Parathyroid adenoma (tissue), 2 donors: Measurements from ENCODE around the gene VPS13D.
A peak's percentile ranks its signal among the peaks of the same experiment; 100 is the strongest.

ENCODE experiments used
- H2AFZ ChIP-seq: fragments of 300-600 bp; sonication (generic); one replicate; pipeline ENCODE4 v1.7.0; 2017; ENCODE audit warnings: antibody characterized with exemption, mild to moderate bottlenecking
- H3K27ac ChIP-seq: fragments of 300-600 bp; sonication (generic); one replicate; pipeline ENCODE4 v1.7.0; 2017
- H3K27me3 ChIP-seq: fragments of 300-600 bp; sonication (generic); one replicate; pipeline ENCODE4 v1.7.0; 2017; ENCODE audit warnings: low read length; ENCODE audit not compliant: control insufficient read depth, insufficient read depth
- H3K36me3 ChIP-seq: fragments of 300-600 bp; sonication (generic); one replicate; pipeline ENCODE4 v1.7.0; 2017; ENCODE audit warnings: low read length; ENCODE audit not compliant: control insufficient read depth, insufficient read depth
- H3K4me1 ChIP-seq: fragments of 300-600 bp; sonication (generic); one replicate; pipeline ENCODE4 v1.7.0; 2017; ENCODE audit warnings: control low read depth
- H3K4me2 ChIP-seq: fragments of 300-600 bp; sonication (generic); one replicate; pipeline ENCODE4 v1.7.0; 2017; ENCODE audit warnings: low read length
- H3K4me3 ChIP-seq: fragments of 300-600 bp; sonication (generic); one replicate; pipeline ENCODE4 v1.7.0; 2017; ENCODE audit warnings: low read depth, low read length
- H3K79me2 ChIP-seq: fragments of 300-600 bp; sonication (generic); one replicate; pipeline ENCODE4 v1.7.0; 2017; ENCODE audit warnings: control low read depth
- H3K9ac ChIP-seq: fragments of 300-600 bp; sonication (generic); one replicate; pipeline ENCODE4 v1.7.0; 2017; ENCODE audit warnings: mild to moderate bottlenecking
- H3K9me3 ChIP-seq: fragments of 300-600 bp; sonication (generic); one replicate; pipeline ENCODE4 v1.7.0; 2017; ENCODE audit warnings: low read length; ENCODE audit not compliant: control insufficient read depth
- TF ChIP-seq, protein P1 (sequence below): fragments of 300-600 bp; sonication (generic); IDR thresholded peaks from one replicate; pipeline ENCODE4 v1.7.0; 2017; ENCODE audit warnings: antibody characterized with exemption, mild to moderate bottlenecking
- donor health status: primary hyperparathyroidism.

The VPS13D gene, protein sequence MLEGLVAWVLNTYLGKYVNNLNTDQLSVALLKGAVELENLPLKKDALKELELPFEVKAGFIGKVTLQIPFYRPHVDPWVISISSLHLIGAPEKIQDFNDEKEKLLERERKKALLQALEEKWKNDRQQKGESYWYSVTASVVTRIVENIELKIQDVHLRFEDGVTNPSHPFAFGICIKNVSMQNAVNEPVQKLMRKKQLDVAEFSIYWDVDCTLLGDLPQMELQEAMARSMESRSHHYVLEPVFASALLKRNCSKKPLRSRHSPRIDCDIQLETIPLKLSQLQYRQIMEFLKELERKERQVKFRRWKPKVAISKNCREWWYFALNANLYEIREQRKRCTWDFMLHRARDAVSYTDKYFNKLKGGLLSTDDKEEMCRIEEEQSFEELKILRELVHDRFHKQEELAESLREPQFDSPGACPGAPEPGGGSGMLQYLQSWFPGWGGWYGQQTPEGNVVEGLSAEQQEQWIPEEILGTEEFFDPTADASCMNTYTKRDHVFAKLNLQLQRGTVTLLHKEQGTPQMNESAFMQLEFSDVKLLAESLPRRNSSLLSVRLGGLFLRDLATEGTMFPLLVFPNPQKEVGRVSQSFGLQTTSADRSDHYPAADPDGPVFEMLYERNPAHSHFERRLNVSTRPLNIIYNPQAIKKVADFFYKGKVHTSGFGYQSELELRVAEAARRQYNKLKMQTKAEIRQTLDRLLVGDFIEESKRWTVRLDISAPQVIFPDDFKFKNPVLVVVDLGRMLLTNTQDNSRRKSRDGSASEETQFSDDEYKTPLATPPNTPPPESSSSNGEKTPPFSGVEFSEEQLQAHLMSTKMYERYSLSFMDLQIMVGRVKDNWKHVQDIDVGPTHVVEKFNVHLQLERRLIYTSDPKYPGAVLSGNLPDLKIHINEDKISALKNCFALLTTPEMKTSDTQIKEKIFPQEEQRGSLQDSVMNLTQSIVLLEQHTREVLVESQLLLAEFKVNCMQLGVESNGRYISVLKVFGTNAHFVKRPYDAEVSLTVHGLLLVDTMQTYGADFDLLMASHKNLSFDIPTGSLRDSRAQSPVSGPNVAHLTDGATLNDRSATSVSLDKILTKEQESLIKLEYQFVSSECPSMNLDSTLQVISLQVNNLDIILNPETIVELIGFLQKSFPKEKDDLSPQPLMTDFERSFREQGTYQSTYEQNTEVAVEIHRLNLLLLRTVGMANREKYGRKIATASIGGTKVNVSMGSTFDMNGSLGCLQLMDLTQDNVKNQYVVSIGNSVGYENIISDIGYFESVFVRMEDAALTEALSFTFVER (N-terminal part only)

DNA sequence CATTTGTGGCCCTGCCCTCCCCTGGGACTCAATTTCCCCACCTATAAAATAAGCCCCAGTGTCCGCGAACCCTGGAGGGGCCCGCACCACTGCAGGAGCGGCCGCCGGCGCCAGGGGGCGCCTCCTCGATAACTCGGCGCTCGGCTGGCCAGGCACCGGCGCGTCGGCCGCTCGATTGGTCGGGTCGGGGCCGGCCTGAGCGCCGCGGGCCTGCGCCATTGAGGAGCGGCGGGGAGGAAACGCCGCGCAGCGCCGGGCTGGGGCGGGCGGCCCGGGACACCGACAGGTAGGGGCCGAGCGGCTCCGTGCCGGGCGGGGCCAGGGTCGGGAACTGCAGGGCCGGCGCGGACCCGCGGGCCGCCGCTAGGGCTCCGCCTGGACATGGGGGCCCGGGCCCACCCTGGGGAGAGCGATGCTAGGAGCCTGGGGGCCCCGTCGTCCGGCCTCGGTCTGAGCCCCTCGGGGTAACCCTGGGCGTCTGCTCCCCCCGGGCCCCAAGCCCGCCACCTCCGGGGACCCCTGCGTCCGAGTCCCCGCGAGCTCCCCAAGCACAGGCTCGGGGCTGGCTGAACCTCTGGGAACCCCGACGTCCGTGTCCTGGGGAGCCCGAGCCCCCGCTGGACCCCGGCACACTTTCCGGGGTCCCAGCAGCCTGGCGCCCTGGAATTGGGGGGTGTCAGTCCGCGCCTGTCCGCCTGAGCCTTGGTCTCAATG is at the start of gene VPS13D:
VPS13D (plus strand) TSS at position 196 of the 714 bp plus-strand sequence. CDS start 4,237 bp downstream, outside the sequence.
- H3K27me3 ChIP-seq: no peaks in the 10 kb centered on the region
- peak within 1 kb of the TSS; percentile 85 for H3K4me3 ChIP-seq
- peak within 1 kb of the TSS; percentile 69 for H2AFZ ChIP-seq
- H3K27ac ChIP-seq: peak within 1 kb of the TSS; percentile 81
- peak within 1 kb of the TSS; percentile 84 for H3K9ac ChIP-seq
- H3K9me3 ChIP-seq: no peaks in the 10 kb centered on the region
- H3K4me1 ChIP-seq: peaks cover 3% of the 10 kb centered on the region
- H3K36me3 ChIP-seq: no peaks in the 10 kb centered on the region
- TF ChIP-seq, protein P1, sequence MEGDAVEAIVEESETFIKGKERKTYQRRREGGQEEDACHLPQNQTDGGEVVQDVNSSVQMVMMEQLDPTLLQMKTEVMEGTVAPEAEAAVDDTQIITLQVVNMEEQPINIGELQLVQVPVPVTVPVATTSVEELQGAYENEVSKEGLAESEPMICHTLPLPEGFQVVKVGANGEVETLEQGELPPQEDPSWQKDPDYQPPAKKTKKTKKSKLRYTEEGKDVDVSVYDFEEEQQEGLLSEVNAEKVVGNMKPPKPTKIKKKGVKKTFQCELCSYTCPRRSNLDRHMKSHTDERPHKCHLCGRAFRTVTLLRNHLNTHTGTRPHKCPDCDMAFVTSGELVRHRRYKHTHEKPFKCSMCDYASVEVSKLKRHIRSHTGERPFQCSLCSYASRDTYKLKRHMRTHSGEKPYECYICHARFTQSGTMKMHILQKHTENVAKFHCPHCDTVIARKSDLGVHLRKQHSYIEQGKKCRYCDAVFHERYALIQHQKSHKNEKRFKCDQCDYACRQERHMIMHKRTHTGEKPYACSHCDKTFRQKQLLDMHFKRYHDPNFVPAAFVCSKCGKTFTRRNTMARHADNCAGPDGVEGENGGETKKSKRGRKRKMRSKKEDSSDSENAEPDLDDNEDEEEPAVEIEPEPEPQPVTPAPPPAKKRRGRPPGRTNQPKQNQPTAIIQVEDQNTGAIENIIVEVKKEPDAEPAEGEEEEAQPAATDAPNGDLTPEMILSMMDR: peak; percentile 86
- H3K4me2 ChIP-seq: peak within 1 kb of the TSS; percentile 78
- H3K79me2 ChIP-seq: peaks cover 13% of the 10 kb centered on the region

DNA sequence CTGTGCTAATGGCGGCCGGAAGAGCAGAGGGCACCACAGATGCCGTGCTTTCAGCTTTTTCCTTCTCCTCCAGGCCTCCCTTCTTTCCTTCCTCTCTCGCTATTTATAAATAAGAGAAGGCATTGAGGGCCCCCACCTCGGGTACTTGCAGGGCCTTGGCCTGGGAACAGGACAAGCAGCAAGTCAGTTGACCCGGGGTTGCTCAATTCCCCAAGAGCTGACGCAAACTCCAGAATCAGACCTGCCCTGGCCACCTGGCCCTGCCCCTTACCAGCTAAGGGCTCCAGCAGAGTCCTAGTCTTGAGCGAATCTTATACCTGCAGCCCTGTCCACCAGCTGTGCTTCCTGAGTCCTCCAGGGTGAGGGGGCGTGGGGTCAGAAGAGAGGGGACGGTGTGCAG is 49.5 kb upstream of the VPS13D start:
- no peak overlapping the region for H3K4me3 ChIP-seq
- H3K4me2 ChIP-seq: no peak overlapping the region
- H3K79me2 ChIP-seq: no peaks in the 10 kb centered on the region
- H3K9me3 ChIP-seq: no peaks in the 10 kb centered on the region
- no peak overlapping the region for H3K9ac ChIP-seq
- no peaks in the 10 kb centered on the region for H3K36me3 ChIP-seq
- no peak overlapping the region for H2AFZ ChIP-seq
- no peaks in the 10 kb centered on the region for H3K27me3 ChIP-seq
- TF ChIP-seq, protein P1: no peak
- H3K27ac ChIP-seq: no peak overlapping the region
- no peaks in the 10 kb centered on the region for H3K4me1 ChIP-seq

DNA sequence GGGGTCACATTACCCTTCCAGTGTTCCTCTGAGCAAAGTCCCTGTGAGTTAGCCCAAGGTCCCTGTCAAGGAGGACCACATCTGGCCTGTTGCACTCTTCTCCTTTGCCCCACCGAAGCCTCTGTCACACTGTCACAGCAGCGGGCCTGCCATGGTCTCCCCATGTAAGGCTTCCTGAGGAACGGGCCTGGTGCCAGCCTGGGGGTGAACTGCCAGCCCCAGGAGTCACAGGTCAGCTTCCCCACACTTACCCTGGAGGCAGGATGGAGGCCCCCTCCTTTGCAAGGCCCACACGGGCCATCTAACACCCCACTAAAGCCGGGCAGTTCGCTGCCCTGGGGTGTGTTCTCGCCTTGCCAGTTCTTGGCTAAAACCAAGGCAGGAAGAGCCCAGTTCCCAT is 48.9 kb upstream of the VPS13D start:
- H3K9ac ChIP-seq: no peak overlapping the region
- no peak overlapping the region for H3K4me3 ChIP-seq
- H3K79me2 ChIP-seq: no peaks in the 10 kb centered on the region
- no peaks in the 10 kb centered on the region for H3K36me3 ChIP-seq
- no peaks in the 10 kb centered on the region for H3K9me3 ChIP-seq
- no peak overlapping the region for H3K27ac ChIP-seq
- no peak overlapping the region for H2AFZ ChIP-seq
- TF ChIP-seq, protein P1: no peak
- no peaks in the 10 kb centered on the region for H3K27me3 ChIP-seq
- no peak overlapping the region for H3K4me2 ChIP-seq
- no peaks in the 10 kb centered on the region for H3K4me1 ChIP-seq

DNA sequence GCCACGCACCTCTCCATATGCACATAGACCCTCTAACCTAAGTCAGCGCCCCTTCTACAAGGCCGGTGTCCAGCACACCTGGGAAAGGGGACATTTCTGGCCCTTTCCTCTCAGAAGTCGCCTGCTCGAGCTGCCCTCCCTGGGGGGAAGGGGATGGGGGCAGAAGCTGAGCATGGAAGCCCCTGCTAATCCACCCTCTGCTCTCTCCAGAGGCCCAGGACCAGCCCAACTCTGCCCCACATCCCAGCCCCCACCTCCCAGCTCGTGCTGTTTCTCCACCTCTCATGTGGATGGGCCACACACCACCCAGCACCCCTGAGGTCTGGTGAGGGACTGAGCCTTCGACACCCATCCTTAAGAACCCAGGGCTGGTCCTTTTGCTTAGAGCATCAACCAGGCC is 48.3 kb upstream of the VPS13D start:
- H3K4me2 ChIP-seq: no peak overlapping the region
- no peak overlapping the region for H3K9ac ChIP-seq
- H3K27me3 ChIP-seq: no peaks in the 10 kb centered on the region
- H3K36me3 ChIP-seq: no peaks in the 10 kb centered on the region
- TF ChIP-seq, protein P1: no peak
- no peak overlapping the region for H3K27ac ChIP-seq
- H3K4me3 ChIP-seq: no peak overlapping the region
- no peaks in the 10 kb centered on the region for H3K4me1 ChIP-seq
- no peaks in the 10 kb centered on the region for H3K79me2 ChIP-seq
- no peak overlapping the region for H2AFZ ChIP-seq
- no peaks in the 10 kb centered on the region for H3K9me3 ChIP-seq
